NCI-H2196 (cell line): ENCODE data around the gene ASTN1.
"Not testable (repeated sequence)": the region's sequence is repeated elsewhere in the genome, so short reads cannot be mapped to it uniquely, and the experiment has no call there.

Experiments used
- DNase-seq: peaks from one replicate; lab custom pipeline; 2025; ENCODE audit not compliant: unreplicated experiment; lab: John Stamatoyannopoulos, UW

ASTN1 gene

GRCh38 chr1:177116941-177117340 is 47.6 kb downstream of the ASTN1 start:
- DNase-seq: no peak

- no peak for DNase-seq
Measured at GRCh38 chr1:177106614-177107365, 57.7 kb downstream of the ASTN1 start.

- DNase-seq: no peak
Measured at GRCh38 chr1:177106196-177106595, 58.3 kb downstream of the ASTN1 start.

- DNase-seq: no peak
Measured at GRCh38 chr1:177103005-177103852, 61.3 kb downstream of the ASTN1 start.

- no peak for DNase-seq
Measured at GRCh38 chr1:177092001-177092400, 72.5 kb downstream of the ASTN1 start.

GRCh38 chr1:177091040-177091439 is 73.5 kb downstream of the ASTN1 start:
- DNase-seq: no peak

- DNase-seq: no peak
Measured at GRCh38 chr1:177088966-177089365, 75.5 kb downstream of the ASTN1 start.

- DNase-seq: no peak
Measured at GRCh38 chr1:177082855-177083693, 81.4 kb downstream of the ASTN1 start.

- no peak for DNase-seq
Measured at GRCh38 chr1:177080564-177080963, 83.9 kb downstream of the ASTN1 start.

- DNase-seq: no peak
Measured at GRCh38 chr1:177077734-177078499, 86.6 kb downstream of the ASTN1 start.

GRCh38 chr1:177077006-177077405 is 87.5 kb downstream of the ASTN1 start:
- DNase-seq: no peak

- DNase-seq: not testable (repeated sequence)
Measured at GRCh38 chr1:177074811-177075210, 89.7 kb downstream of the ASTN1 start.

GRCh38 chr1:177069490-177069889 is 95.0 kb downstream of the ASTN1 start:
- DNase-seq: no peak

- no peak for DNase-seq
Measured at GRCh38 chr1:177067752-177068410, 96.6 kb downstream of the ASTN1 start.

- DNase-seq: no peak
Measured at GRCh38 chr1:177065430-177065829, 99.1 kb downstream of the ASTN1 start.

- DNase-seq: no peak
Measured at GRCh38 chr1:177063648-177064047, 100.9 kb downstream of the ASTN1 start.

GRCh38 chr1:177054542-177054941 is 110.0 kb downstream of the ASTN1 start:
- DNase-seq: no peak

GRCh38 chr1:177053648-177054047 is 110.9 kb downstream of the ASTN1 start:
- no peak for DNase-seq

- no peak for DNase-seq
Measured at GRCh38 chr1:177048314-177049069, 116.0 kb downstream of the ASTN1 start.
